T-helper 2 cell treated with Interferon-gamma antibody and Interleukin-4, amounts not matched to agents 5 μg/mL and 100 μg/mL, for 36 hours (primary cell): ENCODE results near the gene CUL1.
A peak's percentile ranks its signal among the peaks of the same experiment; 100 is the strongest.

Experiments used
- DNase-seq: peaks from one replicate; pipeline ENCODE4 v3.0.0; 2021; ENCODE audit warnings: low spot score
- H3K27ac Mint-ChIP-seq: one replicate; pipeline ENCODE4 v1.8.0; 2021; ENCODE audit warnings: mild to moderate bottlenecking, mixed read lengths
- H3K27me3 Mint-ChIP-seq: one replicate; pipeline ENCODE4 v1.8.0; 2021; ENCODE audit warnings: low read depth, mixed read lengths
- H3K36me3 Mint-ChIP-seq: one replicate; pipeline ENCODE4 v1.8.0; 2021; ENCODE audit warnings: low read depth, mixed read lengths
- H3K4me1 Mint-ChIP-seq: one replicate; pipeline ENCODE4 v1.8.0; 2021; ENCODE audit warnings: low read depth, mixed read lengths
- H3K4me3 Mint-ChIP-seq: one replicate; pipeline ENCODE4 v1.8.0; 2022; ENCODE audit warnings: mild to moderate bottlenecking, moderate library complexity, mixed read lengths
- H3K9me3 Mint-ChIP-seq: one replicate; pipeline ENCODE4 v1.8.0; 2021; ENCODE audit warnings: mixed read lengths

The CUL1 gene

GRCh38 chr7:148830897-148831692 lies 132.4 kb downstream of the CUL1 start:
- H3K4me1 Mint-ChIP-seq = peaks cover 28% of the 10 kb centered on the region
- no peak for DNase-seq
- H3K36me3 Mint-ChIP-seq = peaks cover 47% of the 10 kb centered on the region
- no peak overlapping the region for H3K4me3 Mint-ChIP-seq
- no peaks in the 10 kb centered on the region for H3K9me3 Mint-ChIP-seq
- no peaks in the 10 kb centered on the region for H3K27me3 Mint-ChIP-seq
- no peak overlapping the region for H3K27ac Mint-ChIP-seq

- no peak overlapping the region for H3K4me3 Mint-ChIP-seq
- no peak overlapping the region for H3K27ac Mint-ChIP-seq
- peaks cover 31% of the 10 kb centered on the region for H3K4me1 Mint-ChIP-seq
- no peaks in the 10 kb centered on the region for H3K27me3 Mint-ChIP-seq
- H3K36me3 Mint-ChIP-seq = peaks cover 50% of the 10 kb centered on the region
- no peaks in the 10 kb centered on the region for H3K9me3 Mint-ChIP-seq
- no peak for DNase-seq
Observed at GRCh38 chr7:148831782-148832181, 133.1 kb downstream of the CUL1 start.

- H3K27ac Mint-ChIP-seq = no peak overlapping the region
- H3K36me3 Mint-ChIP-seq = peaks cover 64% of the 10 kb centered on the region
- no peak for DNase-seq
- H3K27me3 Mint-ChIP-seq = no peaks in the 10 kb centered on the region
- peaks cover 7% of the 10 kb centered on the region for H3K9me3 Mint-ChIP-seq
- H3K4me1 Mint-ChIP-seq = peaks cover 42% of the 10 kb centered on the region
- no peak overlapping the region for H3K4me3 Mint-ChIP-seq
Observed at GRCh38 chr7:148834605-148835004, 135.9 kb downstream of the CUL1 start.

GRCh38 chr7:148835854-148836253 lies 137.2 kb downstream of the CUL1 start:
- H3K27me3 Mint-ChIP-seq = no peaks in the 10 kb centered on the region
- H3K4me3 Mint-ChIP-seq = no peak overlapping the region
- DNase-seq = no peak
- peaks cover 46% of the 10 kb centered on the region for H3K4me1 Mint-ChIP-seq
- peaks cover 58% of the 10 kb centered on the region for H3K36me3 Mint-ChIP-seq
- H3K27ac Mint-ChIP-seq = no peak overlapping the region
- H3K9me3 Mint-ChIP-seq = peaks cover 7% of the 10 kb centered on the region

- H3K9me3 Mint-ChIP-seq = peaks cover 7% of the 10 kb centered on the region
- peak overlapping the region; percentile 66 for H3K4me3 Mint-ChIP-seq
- H3K4me1 Mint-ChIP-seq = peaks cover 49% of the 10 kb centered on the region
- DNase-seq = no peak
- no peaks in the 10 kb centered on the region for H3K27me3 Mint-ChIP-seq
- peaks cover 58% of the 10 kb centered on the region for H3K36me3 Mint-ChIP-seq
- H3K27ac Mint-ChIP-seq = peak overlapping the region; percentile 75
Observed at GRCh38 chr7:148838905-148839304, 140.2 kb downstream of the CUL1 start.

GRCh38 chr7:148847815-148848734 lies 149.4 kb downstream of the CUL1 start:
- no peaks in the 10 kb centered on the region for H3K9me3 Mint-ChIP-seq
- peak overlapping the region; percentile 39 for H3K27ac Mint-ChIP-seq
- no peak overlapping the region for H3K4me3 Mint-ChIP-seq
- H3K4me1 Mint-ChIP-seq = peaks cover 54% of the 10 kb centered on the region
- H3K27me3 Mint-ChIP-seq = no peaks in the 10 kb centered on the region
- peaks cover 16% of the 10 kb centered on the region for H3K36me3 Mint-ChIP-seq
- DNase-seq = no peak

- H3K27me3 Mint-ChIP-seq = no peaks in the 10 kb centered on the region
- DNase-seq = no peak
- no peaks in the 10 kb centered on the region for H3K9me3 Mint-ChIP-seq
- peaks cover 54% of the 10 kb centered on the region for H3K4me1 Mint-ChIP-seq
- peaks cover 9% of the 10 kb centered on the region for H3K36me3 Mint-ChIP-seq
- H3K27ac Mint-ChIP-seq = no peak overlapping the region
- no peak overlapping the region for H3K4me3 Mint-ChIP-seq
Observed at GRCh38 chr7:148849393-148850098, 150.8 kb downstream of the CUL1 start.

- no peak for DNase-seq
- Mint-ChIP-seq H3K36me3 (peaks cover 7% of the 10 kb centered on the region), H3K9me3 (no peaks in the 10 kb centered on the region), H3K27me3 (no peaks in the 10 kb centered on the region), H3K27ac (no peak overlapping the region), H3K4me3 (no peak overlapping the region), H3K4me1 (peaks cover 54% of the 10 kb centered on the region)
Observed at GRCh38 chr7:148850564-148850963, 151.9 kb downstream of the CUL1 start.
